ENCODE results near the gene KCNJ9.

DNA sequence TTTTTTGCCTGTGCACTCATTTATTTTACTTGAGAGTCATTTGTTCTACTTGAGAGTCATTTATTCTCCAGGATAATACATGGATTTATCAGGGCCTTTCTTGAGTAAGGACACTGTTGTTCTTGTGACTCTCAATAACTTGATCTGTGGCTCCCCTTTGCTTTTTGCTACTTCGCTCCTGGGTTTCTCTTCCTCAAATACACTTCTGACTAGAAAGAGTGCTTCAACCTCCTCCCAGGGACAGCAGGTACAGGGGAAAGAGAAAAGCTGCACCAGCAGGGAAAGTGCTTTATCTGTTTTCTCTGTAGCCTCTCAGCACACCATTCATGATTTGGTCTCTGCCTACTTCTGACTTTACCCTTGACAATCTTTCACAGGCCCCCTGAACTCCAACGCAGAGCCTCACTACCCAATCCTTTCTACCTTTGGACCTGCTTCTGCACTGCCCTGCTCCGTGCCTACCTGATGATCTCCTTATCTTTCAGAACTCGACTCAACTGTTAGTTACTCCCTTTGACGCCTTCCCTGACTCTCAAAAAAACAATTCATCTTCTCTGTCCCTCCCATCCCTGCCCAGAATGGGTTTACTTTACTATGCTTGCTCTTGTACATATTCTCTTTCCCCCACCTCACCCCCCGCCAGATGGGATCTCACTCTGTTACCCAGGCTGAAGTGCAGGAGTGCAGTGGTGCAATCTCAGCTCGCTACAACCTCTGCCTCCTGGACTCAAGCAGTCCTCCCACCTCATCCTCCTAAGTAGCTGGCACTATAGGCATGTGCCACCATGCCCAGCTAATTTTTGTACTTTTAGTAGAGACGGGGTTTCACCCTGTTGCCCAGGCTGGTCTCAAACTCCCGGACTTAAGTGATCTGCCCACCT, 34.0 kb upstream of the KCNJ9 start:
- TF ChIP-seq CTCF (conservative IDR thresholded peaks at IDR 0.05) (no peak), EZH2 (IDR thresholded peaks at IDR 0.05; ENCODE audit: low read depth) (no peak)

Measured in PC-9 (cell line).